COLO668 (cell line): ENCODE data around the gene CPNE5.

Source experiments
- DNase-seq: peaks from one replicate; lab custom pipeline; 2025; ENCODE audit not compliant: unreplicated experiment; lab: John Stamatoyannopoulos, UW

CPNE5 gene

DNA sequence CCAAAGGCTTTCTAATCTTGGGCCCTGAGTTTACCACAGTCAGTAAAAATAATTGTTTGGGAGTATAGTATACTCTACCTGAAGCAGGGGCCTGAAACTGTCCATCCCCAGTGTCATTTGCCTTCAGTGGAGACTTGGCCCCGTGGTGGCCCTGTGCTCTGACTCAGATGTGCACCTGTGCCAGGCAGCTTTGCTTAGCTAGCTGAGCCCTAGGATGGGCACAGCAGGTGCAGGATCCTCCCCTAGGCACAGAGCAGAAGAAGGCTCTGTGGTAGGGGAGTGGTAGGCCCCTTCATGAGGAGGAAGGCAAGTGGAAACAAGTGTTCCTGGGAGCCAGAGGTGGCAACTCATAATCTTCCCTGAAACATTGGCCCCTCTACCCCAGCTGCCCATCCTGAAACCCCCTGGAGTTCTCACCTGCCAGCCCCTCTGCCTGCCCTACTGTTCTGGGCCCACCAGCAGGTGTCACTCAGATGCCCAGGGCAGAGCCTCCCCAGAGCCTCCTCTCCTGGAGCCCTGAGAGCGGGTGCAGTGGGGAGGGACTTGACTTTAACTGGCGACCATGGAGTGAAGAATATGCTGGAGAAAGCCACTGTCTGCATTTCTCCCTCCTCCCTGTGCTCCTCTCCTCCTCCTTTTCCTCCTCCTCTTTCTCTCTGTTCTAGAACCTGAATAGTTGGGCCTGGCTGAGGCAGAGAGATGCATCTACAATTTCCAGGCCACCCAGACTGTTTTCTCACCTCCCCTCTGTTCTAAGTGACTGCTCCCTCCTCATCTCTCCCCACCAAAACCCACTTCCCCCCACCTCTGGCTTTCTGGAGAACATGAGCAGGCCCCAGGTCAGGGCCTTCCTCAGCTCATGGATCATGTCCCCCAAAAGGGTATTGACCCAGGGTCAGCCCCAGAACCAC is 2.9 kb downstream of the CPNE5 start:
- DNase-seq, result no peak

DNA sequence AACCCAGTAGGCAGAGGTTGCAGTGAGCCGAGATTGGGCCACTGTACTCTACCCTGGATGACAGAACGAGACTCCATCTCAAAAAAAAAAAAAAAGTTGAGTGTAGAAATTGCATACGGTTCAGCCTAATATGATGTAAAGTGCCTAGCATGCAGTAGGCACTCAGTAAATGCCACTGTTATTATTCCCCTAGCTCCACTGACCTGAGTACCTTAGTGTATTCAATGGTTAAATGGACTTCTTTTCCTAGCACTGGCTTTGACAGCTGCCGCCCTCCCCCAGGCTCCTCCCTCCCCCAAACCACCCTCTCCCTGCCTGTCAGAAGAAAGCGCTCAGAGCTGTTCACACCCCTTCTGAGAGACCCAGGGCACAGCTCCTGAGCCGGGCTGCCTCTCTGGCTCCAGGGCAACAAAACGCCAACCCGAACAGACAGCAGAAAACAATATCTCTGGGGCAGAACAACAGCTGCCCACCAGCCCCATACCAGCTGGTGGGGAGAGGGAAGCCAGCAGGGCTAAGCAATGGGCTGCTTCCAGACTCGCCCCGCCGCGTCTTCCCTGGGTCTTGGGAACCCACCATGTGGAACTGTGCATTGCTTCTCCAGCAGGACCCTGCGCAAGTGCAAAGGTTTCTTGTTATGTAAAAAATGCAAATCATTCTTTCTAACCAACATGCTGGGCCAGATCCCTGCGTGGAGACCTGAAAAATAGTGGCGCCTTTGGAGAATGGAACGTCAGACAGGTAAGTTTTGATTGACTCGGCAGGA is 4.5 kb downstream of the CPNE5 start:
- no peak for DNase-seq

- no peak for DNase-seq
These were observed 6.0 kb downstream of the CPNE5 start for GRCh38 chr6:36833182-36833789.

DNA sequence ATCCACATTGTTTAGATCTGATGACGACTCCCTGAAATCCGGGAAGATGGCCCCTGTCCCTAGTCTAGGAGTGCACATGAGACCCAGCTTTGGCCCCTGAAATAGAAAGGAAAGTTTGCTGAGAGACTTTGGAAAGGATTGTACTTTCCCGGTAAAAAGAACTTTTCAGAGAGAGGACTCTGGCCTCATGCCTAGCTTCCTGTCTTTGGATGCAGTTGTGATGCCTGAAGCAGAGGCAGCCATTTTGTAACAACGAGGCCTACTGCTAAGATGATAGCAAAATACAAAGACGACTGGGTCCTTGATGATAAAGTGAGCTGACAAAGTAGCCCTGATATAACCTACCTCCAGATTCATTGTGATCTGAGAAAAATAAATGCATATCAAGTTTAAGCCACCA is 6.9 kb downstream of the CPNE5 start:
- DNase-seq, result no peak

GRCh38 chr6:36830577-36830976 is 8.7 kb downstream of the CPNE5 start:
- DNase-seq, result no peak

- peak; percentile 11 for DNase-seq
These were observed 9.2 kb downstream of the CPNE5 start for GRCh38 chr6:36829919-36830544.

GRCh38 chr6:36827261-36828079 is 11.8 kb downstream of the CPNE5 start:
- no peak for DNase-seq

GRCh38 chr6:36826520-36827227 is 12.6 kb downstream of the CPNE5 start:
- DNase-seq, result no peak

- no peak for DNase-seq
These were observed 13.2 kb downstream of the CPNE5 start for GRCh38 chr6:36825994-36826393.

DNA sequence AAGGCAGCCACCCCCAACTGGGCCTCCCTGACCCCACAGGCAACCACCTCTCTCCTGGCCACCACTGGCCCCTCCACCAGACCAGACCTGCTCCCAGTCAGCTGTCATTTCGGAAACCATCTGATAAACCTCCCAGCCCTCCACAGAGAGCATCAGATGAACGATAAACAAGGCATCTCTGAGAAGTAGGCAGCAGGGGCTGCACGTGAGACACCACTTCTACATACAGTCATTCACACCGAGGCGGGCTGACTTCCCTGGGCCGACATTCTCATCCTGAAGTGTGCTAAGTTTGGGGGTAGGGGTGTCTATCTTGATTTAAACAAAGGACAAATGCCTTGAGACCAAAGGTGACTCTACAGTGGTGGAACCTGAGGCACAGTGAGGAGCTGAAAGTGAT is 13.8 kb downstream of the CPNE5 start:
- no peak for DNase-seq

DNA sequence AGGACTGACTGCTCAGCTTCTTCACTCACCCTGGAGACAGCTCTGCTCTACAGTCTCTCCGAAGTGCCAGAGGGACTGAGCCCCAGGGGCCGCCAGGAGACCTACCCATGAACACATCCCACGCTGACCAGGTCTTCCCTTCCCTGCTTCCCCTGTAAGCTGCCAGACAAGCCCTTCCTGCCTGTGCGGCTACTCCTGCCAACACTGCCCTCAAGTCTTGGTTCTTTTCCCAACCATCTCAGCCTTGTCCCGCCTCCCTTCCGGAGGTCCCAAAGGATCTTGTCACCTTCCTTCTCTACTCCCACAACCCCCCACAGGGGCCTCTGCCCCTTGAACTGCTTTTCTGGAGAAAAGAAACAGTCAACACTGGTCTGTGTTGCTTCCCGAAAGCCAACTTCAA is 15.0 kb downstream of the CPNE5 start:
- DNase-seq, result no peak

DNA sequence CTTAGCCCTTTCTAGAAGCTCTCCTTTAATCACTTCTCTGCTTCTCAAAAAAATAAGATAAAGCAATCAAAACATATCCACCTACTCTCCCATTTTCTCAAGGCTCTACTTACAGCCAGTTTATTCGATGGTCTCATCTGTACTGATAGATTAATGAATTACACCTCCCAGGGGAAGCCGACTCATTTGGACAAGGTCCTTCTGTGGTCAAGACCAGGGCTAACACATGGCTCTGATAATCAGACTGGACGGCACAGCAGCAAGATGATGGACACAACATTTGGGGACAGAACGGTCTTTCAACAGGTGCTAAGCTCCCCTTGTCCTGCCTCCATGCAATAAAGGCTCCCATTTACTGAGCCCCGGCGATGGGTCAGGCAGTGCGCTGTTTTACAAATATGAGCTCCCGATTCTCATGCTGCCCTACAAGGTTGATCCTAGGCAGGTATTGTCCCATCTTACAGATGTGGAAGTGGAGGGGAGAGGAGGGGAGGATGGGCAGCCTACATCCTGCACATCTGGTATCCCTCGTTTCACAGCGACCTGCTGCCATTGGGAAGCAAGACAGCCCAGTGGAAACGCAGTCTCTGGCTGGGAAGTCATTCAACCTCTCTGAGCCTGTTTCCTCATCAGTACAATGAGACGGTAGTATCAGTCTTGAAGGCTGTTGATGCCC is 15.7 kb downstream of the CPNE5 start:
- no peak for DNase-seq

- DNase-seq, result no peak
These were observed 16.6 kb downstream of the CPNE5 start for GRCh38 chr6:36822506-36823269.

DNA sequence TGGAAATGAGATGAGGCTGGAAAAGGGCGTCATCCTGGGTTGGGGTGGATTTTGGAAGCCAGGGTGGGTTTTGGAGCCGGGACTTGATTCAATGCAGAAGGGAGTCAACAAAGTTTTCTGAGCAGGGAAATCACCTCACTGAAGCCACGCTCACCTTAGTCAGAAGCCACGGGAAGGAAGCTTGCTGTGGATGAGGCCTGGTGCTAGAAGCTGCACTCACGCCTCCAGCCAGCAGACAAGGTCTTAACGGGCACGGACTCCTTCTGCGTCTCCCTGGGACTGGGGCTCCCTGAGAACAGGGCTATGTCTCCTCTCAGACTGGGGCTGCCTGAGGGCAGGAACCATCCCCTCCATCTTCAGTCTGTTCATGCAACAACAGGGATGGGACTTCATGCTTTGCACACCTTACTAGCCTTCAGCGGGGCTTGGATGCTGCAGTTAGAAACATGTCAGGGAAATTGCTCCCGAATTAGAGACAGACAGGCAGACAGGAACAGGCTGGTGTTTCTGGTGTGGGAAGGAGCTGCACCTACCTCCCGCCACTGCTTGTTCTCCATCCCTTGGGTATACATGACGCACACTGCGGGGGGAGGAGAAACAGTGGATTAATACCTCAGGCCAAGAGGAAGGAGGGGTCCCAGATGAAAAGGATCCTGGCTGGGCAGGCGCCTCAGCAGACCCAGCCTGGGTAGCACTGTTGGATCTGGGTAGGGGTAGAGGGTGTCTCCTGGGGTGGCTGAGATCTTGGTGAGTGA is 17.5 kb downstream of the CPNE5 start:
- no peak for DNase-seq

DNA sequence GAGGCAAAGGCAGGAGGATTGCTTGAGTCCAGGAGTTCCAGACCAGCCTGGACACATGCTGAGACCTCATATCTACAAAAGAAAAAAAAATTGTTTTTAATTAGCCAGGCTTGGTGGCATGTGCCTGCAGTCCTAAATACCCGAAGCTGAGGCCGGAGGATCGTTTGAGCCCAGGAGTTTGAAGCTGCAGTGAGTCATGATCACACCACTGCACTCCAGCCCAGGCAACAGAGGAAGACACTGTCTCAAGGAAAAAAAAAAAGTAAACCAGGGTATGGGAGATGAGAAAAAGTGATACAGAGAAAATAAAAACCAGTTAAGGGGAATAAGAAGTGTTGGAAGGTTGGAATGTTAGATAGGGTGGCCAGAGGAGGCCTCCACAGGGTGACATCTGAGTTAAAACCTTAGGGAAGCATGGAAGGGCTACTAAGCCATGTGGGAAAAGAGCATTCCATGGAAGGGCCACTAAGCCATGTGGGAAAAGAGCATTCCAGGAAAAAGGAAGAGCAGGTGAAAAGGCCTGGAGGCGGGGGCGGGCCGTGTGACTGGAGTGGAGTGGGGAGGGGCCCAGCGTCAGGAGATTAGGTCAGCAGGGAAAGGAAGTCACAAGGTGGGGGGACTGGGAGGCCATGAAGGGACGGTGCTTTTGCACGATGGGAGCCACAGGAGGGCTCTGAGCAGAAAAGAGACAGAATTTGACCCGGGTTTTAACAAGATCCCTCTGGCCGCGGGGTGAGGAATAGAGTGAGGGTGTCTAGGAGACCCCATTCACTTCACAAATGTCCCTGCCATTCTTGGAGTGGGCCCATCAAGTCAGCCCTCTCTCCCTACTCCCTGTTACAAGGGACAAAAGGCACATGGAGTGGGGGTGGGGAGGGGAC is 18.3 kb downstream of the CPNE5 start:
- DNase-seq, result no peak

DNA sequence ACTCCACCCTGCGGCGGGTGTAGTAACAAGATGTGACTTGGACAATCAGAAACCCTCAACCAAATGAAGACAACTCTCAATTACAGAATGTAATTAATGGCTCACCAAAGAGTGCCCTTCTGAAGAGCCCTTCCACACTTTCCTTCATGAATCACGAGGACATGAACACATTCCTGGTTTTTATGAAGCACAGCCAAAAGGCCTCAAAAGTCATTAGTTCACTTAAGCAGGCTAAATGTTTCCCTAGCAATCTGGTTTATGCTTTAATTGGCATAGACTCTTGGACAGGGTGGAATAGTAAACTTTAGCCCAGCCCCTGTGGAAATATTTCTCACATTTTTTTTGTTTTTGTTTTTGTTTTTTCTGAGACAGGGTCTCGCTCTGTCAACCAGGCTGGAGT is 20.5 kb downstream of the CPNE5 start:
- no peak for DNase-seq

GRCh38 chr6:36817847-36818246 is 21.4 kb downstream of the CPNE5 start:
- DNase-seq, result no peak
